Right lobe of liver (tissue), 6 donors: ENCODE results near the gene FAM234B. TPM values are rescaled to one million over a fixed set of nuclear protein-coding genes. Genes with fewer than 3 reads are reported as not detected.

ENCODE experiments used
- ATAC-seq, 4 donors: fragments of 200-7000 bp; cut with Tn5 transposase; one replicate each; pipeline ENCODE4 v1.9.1; 2020; ENCODE audit warnings: mild to moderate bottlenecking in 4 of 4, moderate library complexity in 4 of 4
- DNase-seq, 3 donors: peaks; one replicate each; pipeline ENCODE4 v3.0.0-alpha.2; 2020
- H3K27ac ChIP-seq, 3 donors: fragments of 200-600 bp; one replicate each; pipeline ENCODE4 v1.8.0; 2022
- H3K27me3 ChIP-seq, 2 donors: fragments of 200-600 bp; one replicate each; pipeline ENCODE4 v1.8.0; 2022
- H3K36me3 ChIP-seq, 4 donors: fragments of 200-600 bp; sonication (generic) in 1 of 4; one replicate each; pipeline versions ENCODE4 v1.5.1 to v1.8.0; 2017 to 2022; ENCODE audit warnings: control low read depth in 1 of 4
- H3K4me1 ChIP-seq, 4 donors: fragments of 200-600 bp; sonication (generic) in 1 of 4; one replicate each; pipeline versions ENCODE4 v1.5.1 to v1.8.0; 2017 to 2022; ENCODE audit warnings: control low read depth in 1 of 4
- H3K4me3 ChIP-seq, 3 donors: fragments of 200-600 bp; one replicate each; pipeline ENCODE4 v1.8.0; 2022
- H3K9me3 ChIP-seq, 4 donors: fragments of 200-600 bp; sonication (generic) in 1 of 4; one replicate each; pipeline versions ENCODE4 v1.5.1 to v1.8.0; 2017 to 2022; ENCODE audit warnings: control low read depth in 1 of 4
- POLR2A ChIP-seq: fragments of 450-650 bp; IDR thresholded peaks from one replicate; pipeline ENCODE4 v1.6.1; 2017; ENCODE audit warnings: antibody characterized with exemption, mild to moderate bottlenecking
- WGBS: methylation state at CpG from one replicate; pipeline ENCODE4 v1.1.6; 2018; ENCODE audit warnings: low coverage, low lambda C conversion rate; ENCODE audit not compliant: insufficient coverage; ENCODE audit errors: missing lambda C conversion rate; 5-methylcytosine and 5-hydroxymethylcytosine counted together
- intact Hi-C, 2 donors: fragments of 100-400 bp; cut with DNase I; formaldehyde crosslinking; loops; one replicate each; pipeline versions ENCODE4 v1.11.2 to v1.14.1; 2022
- total RNA-seq, 6 experiments: library from RNA; depleted of rRNA in 2 of 6; stranded (reverse); fragments of >200 nt in 2 of 6; fragmentation: NEBNext Ultra II Directional in 3 of 6; extraction: Animal tissue kit (Norgen Biotek cat#: 25700) in 3 of 6; gene quantifications; one replicate each; pipeline versions ENCODE4 v1.1.0 to v1.2.4, GENCODE V29; 2016 to 2023
- TF ChIP-seq, protein P1 (sequence below), 4 donors: fragments of 200-600 bp in 3 of 4; fragments of 450-650 bp in 1 of 4; IDR thresholded peaks; one replicate each; pipeline versions ENCODE4 v1.5.1 to v1.8.0; 2016 to 2022; ENCODE audit warnings: antibody characterized with exemption in 4 of 4, mild to moderate bottlenecking in 2 of 4
- donor health status: DM: no; HTN: yes; CAD: no.
- donor health status: DM: no; HTN: no; CAD: no.
- donor health status: DM: no; HTN: no; CAD: no.
- donor health status: DM: no; HTN: yes; CAD: no.
- donor health status: DM: no; HTN: yes; CAD: no.

The FAM234B gene
- total RNA-seq, 6 experiments from 2014 or later = 2.9 to 4.8 (median 3.2) TPM

- no peak for TF ChIP-seq POLR2A
- TF ChIP-seq, protein P1, sequence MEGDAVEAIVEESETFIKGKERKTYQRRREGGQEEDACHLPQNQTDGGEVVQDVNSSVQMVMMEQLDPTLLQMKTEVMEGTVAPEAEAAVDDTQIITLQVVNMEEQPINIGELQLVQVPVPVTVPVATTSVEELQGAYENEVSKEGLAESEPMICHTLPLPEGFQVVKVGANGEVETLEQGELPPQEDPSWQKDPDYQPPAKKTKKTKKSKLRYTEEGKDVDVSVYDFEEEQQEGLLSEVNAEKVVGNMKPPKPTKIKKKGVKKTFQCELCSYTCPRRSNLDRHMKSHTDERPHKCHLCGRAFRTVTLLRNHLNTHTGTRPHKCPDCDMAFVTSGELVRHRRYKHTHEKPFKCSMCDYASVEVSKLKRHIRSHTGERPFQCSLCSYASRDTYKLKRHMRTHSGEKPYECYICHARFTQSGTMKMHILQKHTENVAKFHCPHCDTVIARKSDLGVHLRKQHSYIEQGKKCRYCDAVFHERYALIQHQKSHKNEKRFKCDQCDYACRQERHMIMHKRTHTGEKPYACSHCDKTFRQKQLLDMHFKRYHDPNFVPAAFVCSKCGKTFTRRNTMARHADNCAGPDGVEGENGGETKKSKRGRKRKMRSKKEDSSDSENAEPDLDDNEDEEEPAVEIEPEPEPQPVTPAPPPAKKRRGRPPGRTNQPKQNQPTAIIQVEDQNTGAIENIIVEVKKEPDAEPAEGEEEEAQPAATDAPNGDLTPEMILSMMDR (IDR thresholded peaks at IDR 0.05) = no peak
- intact Hi-C loops = no loop called here
- H3K4me3 ChIP-seq = no peak overlapping the region
- H3K27ac ChIP-seq = no peak overlapping the region
- ATAC-seq = no peak
- no peaks in the 10 kb centered on the region for H3K27me3 ChIP-seq
- no peaks in the 10 kb centered on the region for H3K36me3 ChIP-seq
- 17% methylated on average over 1 of the region's 2 CpGs for WGBS
- no peak for DNase-seq
- peaks cover 0 to 52% (median 6%) of the 10 kb centered on the region in 4 donors for H3K4me1 ChIP-seq
- no peaks in the 10 kb centered on the region for H3K9me3 ChIP-seq
Measured at GRCh38 chr12:12997734-12998133, 46.4 kb upstream of the FAM234B start.

DNA sequence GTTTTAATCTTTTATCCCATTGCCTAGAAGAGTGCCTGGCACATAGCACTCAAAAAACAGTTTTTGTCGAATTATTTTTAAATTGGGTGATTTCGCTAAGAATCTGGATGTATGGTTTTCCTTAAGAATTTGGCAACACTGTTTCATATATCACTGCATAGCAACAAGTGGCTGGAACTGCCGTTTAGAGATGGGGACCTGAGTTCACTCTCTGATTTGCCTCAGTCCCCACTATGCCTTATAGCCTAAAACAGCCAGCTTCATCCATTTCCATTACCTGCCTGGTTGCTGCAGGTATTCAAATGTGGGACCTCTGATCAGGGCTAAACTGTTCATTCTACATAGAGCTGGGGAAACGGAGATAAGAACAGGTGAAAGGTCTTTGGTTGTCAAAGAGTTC lies 45.9 kb upstream of the FAM234B start:
- H3K36me3 ChIP-seq = no peaks in the 10 kb centered on the region
- DNase-seq (no peak), ATAC-seq (no peak)
- H3K4me1 ChIP-seq = peaks cover 0 to 52% (median 6%) of the 10 kb centered on the region in 4 donors
- intact Hi-C loops = no loop called here
- H3K27me3 ChIP-seq = no peaks in the 10 kb centered on the region
- peak overlapping the region in 1 of 3 donors; percentile 94 for H3K4me3 ChIP-seq
- WGBS = 55% methylated on average over 4 of the region's 4 CpGs
- H3K9me3 ChIP-seq = no peaks in the 10 kb centered on the region
- H3K27ac ChIP-seq = no peak overlapping the region
- no peak for TF ChIP-seq POLR2A
- TF ChIP-seq, protein P1 (IDR thresholded peaks at IDR 0.05) = no peak

DNA sequence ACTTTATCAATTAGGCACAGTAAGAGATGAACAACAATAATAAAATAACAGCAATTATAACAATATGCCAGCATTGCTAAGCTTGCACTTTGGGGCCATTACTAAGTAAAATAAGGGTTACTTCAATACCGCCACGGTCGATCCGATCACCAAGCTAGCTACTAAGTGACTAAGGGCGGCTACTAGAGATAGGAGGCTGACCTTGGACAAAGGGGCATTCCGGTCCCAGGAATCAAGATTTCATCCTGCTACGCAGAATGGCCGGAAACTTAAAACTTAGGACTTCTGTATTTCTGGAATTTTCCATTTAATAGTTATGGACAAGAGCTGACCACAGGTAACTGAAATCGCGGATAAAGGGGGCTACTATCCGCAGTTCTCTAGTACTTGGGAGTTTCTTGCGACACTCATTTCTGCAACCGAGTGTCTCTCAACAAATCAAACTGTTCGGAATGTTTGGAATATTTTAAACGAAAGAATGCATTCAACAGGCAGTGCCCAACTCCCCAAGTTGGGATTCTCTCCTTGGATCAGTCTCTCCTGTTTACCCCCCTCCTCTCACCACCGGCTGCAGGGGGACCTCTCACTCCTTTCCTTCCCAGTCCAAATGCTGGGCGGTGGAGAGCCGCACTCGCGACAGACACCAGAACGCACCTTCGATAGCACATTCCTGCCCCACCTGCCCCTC lies 44.8 kb upstream of the FAM234B start:
- DNase-seq = peak in 2 of 3 donors; percentile 28 to 57
- Histone ChIP-seq H3K4me3 (peak overlapping the region; percentile 65 to 94 (median 94)), H3K27ac (peak overlapping the region; percentile 78 to 85 (median 78)), H3K27me3 (no peaks in the 10 kb centered on the region), H3K4me1 (peaks cover 0 to 58% (median 10%) of the 10 kb centered on the region in 4 donors), H3K9me3 (no peaks in the 10 kb centered on the region), H3K36me3 (no peaks in the 10 kb centered on the region)
- ATAC-seq = peak; percentile 0 to 41 (median 4)
- TF ChIP-seq, protein P1 (IDR thresholded peaks at IDR 0.05) = no peak
- no peak for TF ChIP-seq POLR2A
- intact Hi-C loops = no loop called here
- 14% methylated on average over 22 of the region's 22 CpGs for WGBS

GRCh38 chr12:12999959-13000615 lies 44.1 kb upstream of the FAM234B start, which contains the start of gene HEBP1:
Gene HEBP1 (minus strand): TSS chr12:13000265. CDS start chr12:13000114, 151 bp downstream.
- intact Hi-C loops = no loop called here
- H3K4me3 ChIP-seq = peak within 1 kb of the TSS; percentile 65 to 94 (median 94)
- no peaks in the 10 kb centered on the region for H3K27me3 ChIP-seq
- TF ChIP-seq POLR2A = peak; percentile 96
- TF ChIP-seq, protein P1 (IDR thresholded peaks at IDR 0.05) = no peak
- peaks cover 0 to 58% (median 12%) of the 10 kb centered on the region in 4 donors for H3K4me1 ChIP-seq
- H3K9me3 ChIP-seq = no peaks in the 10 kb centered on the region
- ATAC-seq (peak; percentile 91 to 96 (median 93)), DNase-seq (peak; percentile 99)
- H3K36me3 ChIP-seq = no peaks in the 10 kb centered on the region
- H3K27ac ChIP-seq = peak within 1 kb of the TSS; percentile 88 to 92 (median 92)
- 0% methylated on average over 6 of the region's 69 CpGs for WGBS
